SK-N-SH (cell line): ENCODE data around the gene SETD9.

Experiments
- CTCF ChIP-seq: fragments of 200-600 bp; sonication (generic); IDR thresholded peaks from 2 replicates; pipeline ENCODE4 v1.6.1; 2017; ENCODE audit warnings: antibody characterized with exemption, mild to moderate bottlenecking, moderate library complexity
- ELF1 ChIP-seq: IDR thresholded peaks from 2 replicates; pipeline ENCODE4 v1.4.0; 2012
- EP300 ChIP-seq, 2 experiments: IDR thresholded peaks; 2 replicates each; pipeline versions ENCODE4 v1.4.0 to v1.6.1; 2012; ENCODE audit warnings: borderline replicate concordance in 1 of 2, low read depth in 1 of 2, low read length in 1 of 2
- EZH2phosphoT487 ChIP-seq: fragments of 200-600 bp; sonication (generic); IDR thresholded peaks from 2 replicates; pipeline ENCODE4 v1.6.1; 2017; ENCODE audit warnings: low read depth, mixed run types, mild to moderate bottlenecking, antibody characterized with exemption, moderate library complexity, borderline replicate concordance
- FOXM1 ChIP-seq: IDR thresholded peaks from 2 replicates; pipeline ENCODE4 v1.4.0; 2012; ENCODE audit warnings: low read depth, mild to moderate bottlenecking
- GABPA ChIP-seq: IDR thresholded peaks from 2 replicates; pipeline ENCODE4 v1.4.0; 2012; ENCODE audit warnings: low read depth, mild to moderate bottlenecking
- MAX ChIP-seq: IDR thresholded peaks from 2 replicates; pipeline ENCODE4 v1.4.0; 2012; ENCODE audit warnings: low read depth
- NFIC ChIP-seq: IDR thresholded peaks from 2 replicates; pipeline ENCODE4 v1.4.0; 2012; ENCODE audit warnings: borderline replicate concordance
- POLR2AphosphoS5 ChIP-seq: IDR thresholded peaks from 2 replicates; pipeline ENCODE4 v1.6.1; 2012; ENCODE audit warnings: low read depth, low read length
- REST ChIP-seq: IDR thresholded peaks from 2 replicates; pipeline ENCODE4 v1.6.1; 2012; ENCODE audit warnings: mild to moderate bottlenecking, low read depth, low read length, moderate library complexity
- RFX5 ChIP-seq: IDR thresholded peaks from 2 replicates; pipeline ENCODE4 v1.6.1; 2012; ENCODE audit warnings: mild to moderate bottlenecking, improper control_type of control experiment, low read length
- SIN3A ChIP-seq: IDR thresholded peaks from 2 replicates; pipeline ENCODE4 v1.6.1; 2012; ENCODE audit warnings: low read depth, mild to moderate bottlenecking, low read length, moderate library complexity, borderline replicate concordance
- SMC3 ChIP-seq: IDR thresholded peaks from 2 replicates; pipeline ENCODE4 v1.6.1; 2012; ENCODE audit warnings: low read depth, low read length, improper control_type of control experiment
- ZBTB33 ChIP-seq: IDR thresholded peaks from 2 replicates; pipeline ENCODE4 v1.4.0; 2012; ENCODE audit warnings: low read depth, borderline replicate concordance

- TF ChIP-seq ZBTB33 (no peak), GABPA (no peak), CTCF (no peak), MAX (no peak), ELF1 (no peak), EP300 (IDR thresholded peaks at IDR 0.05; ENCODE audit: borderline replicate concordance in 1 of 2, low read depth in 1 of 2, low read length in 1 of 2) (no peak), SIN3A (no peak), POLR2AphosphoS5 (no peak), EZH2phosphoT487 (no peak), FOXM1 (no peak), RFX5 (no peak), REST (no peak), NFIC (no peak), SMC3 (no peak)
Observed at GRCh38 chr5:56961746-56962145, 52.4 kb downstream of the SETD9 start.
